SK-N-MC (cell line): Measurements from ENCODE around the gene FOXP1.
"Not testable (repeated sequence)": the region's sequence is repeated elsewhere in the genome, so short reads cannot be mapped to it uniquely, and the experiment has no call there.

ENCODE experiments used
- DNase-seq: peaks from one replicate; pipeline ENCODE4 v3.0.0-alpha.2; 2011; ENCODE audit warnings: low read depth, low spot score
- H3K27ac ChIP-seq: fragments of 200-600 bp; sonication (generic); 2 replicates; pipeline ENCODE4 v1.5.1; 2016; ENCODE audit warnings: mixed run types
- H3K36me3 ChIP-seq: fragments of 200-600 bp; sonication (generic); 2 replicates; pipeline ENCODE4 v1.6.1; 2017; ENCODE audit warnings: antibody characterized with exemption, low read length, mixed read lengths; ENCODE audit not compliant: insufficient read depth
- H3K4me3 ChIP-seq: fragments of 200-600 bp; sonication (generic); 2 replicates; pipeline ENCODE4 v1.5.1; 2016
- H3K9ac ChIP-seq: fragments of 200-600 bp; sonication (generic); 2 replicates; pipeline ENCODE4 v1.8.0; 2017; ENCODE audit warnings: mixed run types, mixed read lengths; ENCODE audit not compliant: insufficient read length
- H3K9me3 ChIP-seq: fragments of 200-600 bp; sonication (generic); 2 replicates; pipeline ENCODE4 v1.6.1; 2017; ENCODE audit warnings: low read depth, mild to moderate bottlenecking, antibody characterized with exemption, low read length, moderate library complexity, mixed read lengths
- EZH2 ChIP-seq: fragments of 200-600 bp; sonication (generic); IDR thresholded peaks from one replicate; pipeline ENCODE4 v1.6.1; 2017; ENCODE audit warnings: antibody characterized with exemption
- FOXP2 ChIP-seq: optimal IDR thresholded peaks from 2 replicates; pipeline ENCODE3; 2011; ENCODE audit warnings: mild to moderate bottlenecking, moderate library complexity; ENCODE audit not compliant: insufficient read depth; ENCODE audit errors: extremely low read length, control extremely low read depth
- POLR2AphosphoS5 ChIP-seq: IDR thresholded peaks from 2 replicates; pipeline ENCODE4 v1.6.1; 2012; ENCODE audit warnings: mild to moderate bottlenecking, low read depth, low read length, borderline replicate concordance

The FOXP1 gene

DNA sequence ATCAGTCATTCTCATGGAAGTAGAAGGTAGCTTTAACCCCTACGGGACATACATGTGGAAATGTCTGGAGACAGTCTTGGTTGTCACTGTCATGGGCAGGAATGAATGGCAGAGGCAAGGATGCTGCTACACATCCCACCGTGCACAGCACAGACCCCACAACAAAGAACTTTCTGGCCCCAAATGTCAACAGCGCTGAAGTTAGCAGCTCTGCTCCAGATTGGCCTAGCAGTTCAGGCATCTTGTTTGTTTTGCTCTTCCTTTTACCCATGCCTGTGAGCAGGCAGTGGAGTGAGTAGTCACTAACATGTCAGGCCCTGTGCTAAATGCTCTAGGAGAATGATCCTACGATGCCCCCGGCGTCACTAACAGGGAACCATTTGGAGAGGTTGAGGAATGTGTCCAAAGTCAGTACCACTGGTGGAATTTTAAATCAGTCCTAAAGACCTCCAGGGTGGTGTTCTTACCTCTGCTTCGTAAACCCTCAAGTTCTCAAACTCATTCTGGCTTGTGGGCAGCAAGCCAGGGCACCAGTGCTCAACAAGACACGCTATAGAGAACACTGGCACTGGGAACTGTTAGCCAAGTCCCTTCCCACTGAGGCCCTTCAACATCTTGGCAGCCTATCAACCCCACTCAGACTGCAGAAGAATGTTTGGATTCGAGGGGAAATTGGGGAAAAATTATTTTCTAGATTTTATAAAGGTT, 142.2 kb downstream of the FOXP1 start:
- Histone ChIP-seq H3K9me3 (no peaks in the 10 kb centered on the region), H3K27ac (no peak overlapping the region), H3K9ac (no peak overlapping the region), H3K36me3 (no peaks in the 10 kb centered on the region), H3K4me3 (no peak overlapping the region)
- no peak for TF ChIP-seq EZH2
- TF ChIP-seq POLR2AphosphoS5 = no peak
- TF ChIP-seq FOXP2 = no peak
- no peak for DNase-seq

DNA sequence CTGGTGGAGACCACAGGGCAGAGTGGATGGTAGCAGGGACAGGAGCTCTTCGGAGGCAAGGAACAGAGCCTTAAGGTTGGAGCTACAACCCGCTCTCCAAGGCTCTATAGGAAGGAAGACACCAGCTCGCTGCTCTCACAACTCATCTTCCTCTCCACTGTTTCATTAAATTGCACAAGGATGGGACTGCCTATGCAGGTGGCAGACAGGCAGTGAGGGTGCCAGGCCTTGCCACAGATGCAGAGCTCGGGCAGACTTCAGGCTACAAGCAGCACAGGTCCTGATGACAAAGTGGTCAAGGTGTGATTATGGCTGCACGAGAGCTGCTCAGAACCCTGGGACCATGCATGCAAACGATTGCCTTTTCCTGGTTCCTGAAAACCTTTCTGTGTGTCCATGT, 144.6 kb downstream of the FOXP1 start:
- H3K9ac ChIP-seq = no peak overlapping the region
- H3K36me3 ChIP-seq = no peaks in the 10 kb centered on the region
- H3K9me3 ChIP-seq = no peaks in the 10 kb centered on the region
- no peak overlapping the region for H3K27ac ChIP-seq
- no peak for DNase-seq
- H3K4me3 ChIP-seq = no peak overlapping the region
- TF ChIP-seq POLR2AphosphoS5 (no peak), FOXP2 (no peak), EZH2 (no peak)

DNA sequence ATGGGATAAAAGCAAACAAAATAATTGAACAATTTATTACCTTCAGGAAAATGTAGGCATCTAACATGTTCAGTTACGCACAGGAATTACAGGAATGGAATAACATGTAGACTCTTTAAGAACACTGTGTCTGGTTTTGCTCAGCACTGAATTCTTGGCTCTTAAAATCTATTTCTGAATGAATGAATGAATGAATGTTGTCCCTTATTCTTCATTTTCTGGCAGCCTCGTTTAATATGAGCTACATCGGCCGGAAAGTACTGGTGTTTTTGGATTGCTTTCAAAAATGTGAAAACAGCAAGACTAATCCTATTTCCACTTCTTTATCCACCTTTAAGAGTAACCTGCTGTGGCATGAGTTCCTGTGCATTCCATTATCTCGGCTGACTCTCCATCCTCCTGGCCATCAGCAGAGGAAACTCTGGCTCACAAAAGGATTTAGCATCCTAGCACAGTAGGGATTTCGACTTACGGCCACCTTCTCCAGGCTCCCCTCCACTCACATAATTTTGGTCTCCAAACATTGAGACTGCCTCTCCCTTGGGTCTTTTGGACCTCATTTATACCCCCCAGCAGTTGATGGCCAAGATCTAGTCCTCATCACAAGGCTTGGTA, 145.3 kb downstream of the FOXP1 start:
- H3K4me3 ChIP-seq = no peak overlapping the region
- TF ChIP-seq POLR2AphosphoS5 (no peak), FOXP2 (no peak)
- no peaks in the 10 kb centered on the region for H3K9me3 ChIP-seq
- no peaks in the 10 kb centered on the region for H3K36me3 ChIP-seq
- DNase-seq = no peak
- H3K27ac ChIP-seq = no peak overlapping the region
- H3K9ac ChIP-seq = no peak overlapping the region

DNA sequence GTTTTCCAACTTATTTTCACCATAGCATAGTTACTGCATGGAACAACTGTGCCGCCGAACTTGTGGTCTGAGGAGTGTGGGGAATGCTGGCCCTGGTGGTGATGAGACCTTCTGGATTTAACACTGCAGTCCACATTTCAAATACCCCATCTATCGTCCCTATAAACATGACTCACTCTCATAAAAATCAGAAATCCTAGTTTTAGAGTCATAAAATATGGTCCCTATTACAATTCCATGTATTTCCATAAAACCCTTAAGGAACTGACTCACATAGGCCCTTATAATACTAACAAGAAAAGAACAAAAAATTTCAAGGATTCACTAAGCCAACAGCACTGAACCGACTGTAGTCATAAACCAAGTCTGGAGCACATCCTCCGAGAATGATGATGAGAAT, 147.2 kb downstream of the FOXP1 start:
- TF ChIP-seq EZH2 = no peak
- no peak for TF ChIP-seq POLR2AphosphoS5
- no peak for TF ChIP-seq FOXP2

DNA sequence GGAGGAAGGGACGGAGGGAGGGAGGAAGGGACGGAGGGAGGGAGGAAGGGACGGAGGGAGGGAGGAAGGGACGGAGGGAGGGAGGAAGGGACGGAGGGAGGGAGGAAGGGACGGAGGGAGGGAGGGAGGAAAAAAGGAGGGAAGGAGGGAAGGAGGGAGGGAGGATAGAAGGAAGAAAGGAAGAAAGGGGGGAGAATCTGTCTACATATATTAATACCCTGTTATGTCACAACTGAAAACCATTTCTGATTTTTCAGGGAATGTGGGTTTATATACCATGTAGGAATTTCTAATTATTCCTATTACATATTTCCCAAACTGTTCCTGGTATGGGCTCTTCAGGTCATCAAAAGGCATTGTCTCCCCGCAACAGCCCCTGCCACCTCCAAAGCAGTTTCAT, 147.7 kb downstream of the FOXP1 start:
- not testable (repeated sequence) for H3K4me3 ChIP-seq, H3K9ac ChIP-seq, H3K27ac ChIP-seq, H3K36me3 ChIP-seq, DNase-seq, H3K9me3 ChIP-seq

More for the DNA sequence above, 147.2 kb downstream of the FOXP1 start:
- Histone ChIP-seq H3K27ac (no peak overlapping the region), H3K4me3 (no peak overlapping the region), H3K9me3 (no peaks in the 10 kb centered on the region), H3K9ac (no peak overlapping the region), H3K36me3 (no peaks in the 10 kb centered on the region)
- DNase-seq = no peak

DNA sequence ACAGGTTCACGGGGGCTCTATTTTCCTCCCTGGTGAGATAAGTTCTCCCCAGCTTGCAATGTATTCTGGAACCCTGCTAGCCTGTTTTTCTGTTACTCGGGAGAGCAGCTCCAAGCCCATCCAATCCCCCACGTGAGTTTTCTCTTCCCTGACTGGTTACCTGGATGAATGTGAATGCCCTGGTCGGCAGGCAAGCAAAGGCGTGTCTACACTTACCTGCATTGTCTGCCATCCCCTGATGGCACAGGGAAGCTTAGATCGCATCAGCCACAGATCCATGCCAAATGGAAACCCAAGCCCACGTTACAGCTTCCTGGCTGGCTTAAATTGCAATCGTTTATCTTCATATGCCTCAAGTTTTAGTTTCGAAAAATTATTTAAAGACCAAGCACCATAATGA, 149.9 kb downstream of the FOXP1 start:
- no peak for TF ChIP-seq FOXP2
- no peak for TF ChIP-seq POLR2AphosphoS5
- no peak for TF ChIP-seq EZH2
- Histone ChIP-seq H3K9me3 (no peaks in the 10 kb centered on the region), H3K27ac (no peak overlapping the region), H3K9ac (no peak overlapping the region), H3K4me3 (no peak overlapping the region), H3K36me3 (no peaks in the 10 kb centered on the region)
- no peak for DNase-seq

DNA sequence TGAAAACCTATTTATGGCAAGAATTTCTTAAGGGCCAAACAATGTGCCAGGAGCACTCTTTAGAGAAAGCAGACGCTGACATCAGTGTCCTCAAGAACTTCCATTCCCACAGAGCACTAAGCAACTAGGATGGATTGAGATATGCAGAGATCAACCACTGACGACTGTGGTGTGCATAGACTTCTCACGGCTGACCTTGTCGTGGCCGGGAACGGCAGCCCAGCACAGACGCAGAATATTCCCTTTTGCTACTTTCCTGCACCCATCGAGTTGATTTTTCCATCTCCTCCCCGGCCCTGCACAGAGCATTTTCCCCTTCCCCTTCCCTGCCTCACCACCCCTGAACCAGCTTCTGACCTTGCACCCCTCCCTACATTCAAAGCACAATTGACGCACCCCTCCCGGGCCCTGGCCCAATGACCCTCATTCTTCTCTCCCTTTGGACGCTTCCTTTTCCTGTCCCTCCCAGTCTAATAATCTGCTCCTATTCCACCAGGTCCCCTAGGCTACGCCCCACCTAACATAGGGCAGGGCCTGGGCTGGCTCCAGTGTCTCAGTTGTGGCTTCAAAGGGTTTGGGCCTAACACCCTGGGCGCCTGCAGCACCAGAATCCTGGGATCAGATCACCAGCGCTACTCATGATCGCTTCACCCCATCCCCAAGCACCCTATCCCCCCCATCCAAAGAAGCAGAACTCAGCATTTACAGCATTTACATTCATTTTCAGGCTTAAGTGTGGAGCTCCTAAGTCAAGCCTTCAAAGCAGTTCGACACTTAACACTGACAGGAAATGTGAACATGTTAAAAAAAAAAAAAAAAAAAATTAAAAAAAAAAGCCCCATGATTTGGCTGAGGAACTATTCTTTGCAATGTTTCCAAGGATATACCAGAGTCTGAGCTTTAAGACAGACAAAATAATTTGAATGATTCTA, 151.2 kb downstream of the FOXP1 start:
- no peak for TF ChIP-seq FOXP2
- no peak for TF ChIP-seq POLR2AphosphoS5
- TF ChIP-seq EZH2 = no peak
- H3K9me3 ChIP-seq = no peaks in the 10 kb centered on the region
- no peaks in the 10 kb centered on the region for H3K36me3 ChIP-seq
- no peak overlapping the region for H3K27ac ChIP-seq
- no peak for DNase-seq
- no peak overlapping the region for H3K4me3 ChIP-seq
- no peak overlapping the region for H3K9ac ChIP-seq

DNA sequence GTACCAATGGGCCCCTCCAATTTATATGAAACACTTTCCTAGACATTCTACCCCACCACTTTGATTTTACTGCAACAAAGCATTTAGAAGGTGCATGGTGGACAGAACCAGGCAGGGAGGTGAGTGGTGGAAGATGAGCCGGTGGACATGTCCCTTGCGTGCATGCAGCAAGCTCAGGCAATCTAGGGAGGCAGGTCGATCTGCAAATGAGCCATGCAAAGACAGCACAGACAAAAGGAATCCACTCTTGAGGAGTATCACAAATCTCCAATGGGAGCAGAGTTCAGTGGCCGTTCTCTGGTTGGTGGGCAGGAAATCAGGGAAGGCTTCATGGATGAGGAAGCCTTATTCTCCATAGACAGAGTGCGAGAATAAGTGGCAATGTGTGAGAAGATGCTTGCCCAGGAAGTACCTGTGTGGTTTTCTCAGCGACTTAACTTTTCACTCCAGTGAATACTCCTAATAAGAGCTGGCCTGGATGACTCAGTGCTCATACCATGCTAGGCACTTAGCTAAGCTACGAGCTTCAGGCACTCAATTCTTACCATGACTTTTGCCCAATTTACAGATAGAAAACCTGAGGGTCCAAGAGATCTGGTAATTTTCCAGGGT, 152.5 kb downstream of the FOXP1 start:
- H3K9ac ChIP-seq = no peak overlapping the region
- H3K27ac ChIP-seq = no peak overlapping the region
- no peaks in the 10 kb centered on the region for H3K36me3 ChIP-seq
- H3K4me3 ChIP-seq = no peak overlapping the region
- TF ChIP-seq EZH2 = no peak
- no peak for TF ChIP-seq POLR2AphosphoS5
- TF ChIP-seq FOXP2 = no peak
- no peaks in the 10 kb centered on the region for H3K9me3 ChIP-seq
- DNase-seq = no peak
